GM21576 (cell line): ENCODE data around the gene CCDC150.
"Not testable (repeated sequence)": the region's sequence is repeated elsewhere in the genome, so short reads cannot be mapped to it uniquely, and the experiment has no call there.

Experiments
- ATAC-seq: cut with Tn5 transposase; IDR thresholded peaks from one replicate; pipeline ENCODE4 v1.9.1; 2021; ENCODE audit warnings: mild to moderate bottlenecking, moderate library complexity; ENCODE audit not compliant: unreplicated experiment

CCDC150 gene

DNA sequence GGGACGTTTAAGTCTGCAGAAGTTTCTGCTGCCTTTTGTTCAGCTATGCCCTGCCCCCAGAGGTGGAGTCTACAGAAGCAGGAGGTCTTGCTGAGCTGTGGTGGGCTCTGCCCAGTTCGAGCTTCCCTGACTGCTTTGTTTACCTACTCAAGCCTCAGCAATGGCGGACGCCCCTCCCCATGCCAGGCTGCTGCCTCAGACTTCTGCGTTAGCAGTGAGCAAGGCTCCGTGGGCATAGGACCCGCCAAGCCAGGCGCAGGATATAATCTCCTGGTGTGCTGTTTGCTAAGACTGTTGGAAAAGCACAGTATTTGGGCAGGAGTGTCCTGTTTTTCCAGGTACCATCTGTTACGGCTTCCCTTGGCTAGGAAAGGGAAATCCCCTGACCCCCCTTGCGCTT lies 70.5 kb downstream of the CCDC150 start:
- not testable (repeated sequence) for ATAC-seq

GRCh38 chr2:196711625-196712024 lies 72.1 kb downstream of the CCDC150 start:
- ATAC-seq, result no peak

DNA sequence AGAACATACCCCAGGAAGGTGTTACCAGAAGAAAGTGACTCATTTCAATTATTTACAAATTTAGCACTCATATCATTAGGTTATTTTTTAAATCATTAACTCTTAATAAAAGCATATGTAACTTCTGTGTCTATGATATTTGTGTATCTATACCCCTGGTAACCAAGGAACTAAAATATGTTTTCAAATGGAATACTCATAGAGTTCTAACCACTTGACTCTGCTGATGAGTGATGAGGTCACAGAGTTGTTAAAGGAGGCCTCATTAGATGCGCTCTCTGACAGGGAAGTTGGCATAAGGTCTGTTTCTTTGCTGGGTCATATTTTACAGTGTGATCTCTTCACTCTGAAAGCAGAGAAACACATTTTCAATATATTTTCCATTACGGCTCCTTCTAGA lies 73.4 kb downstream of the CCDC150 start:
- no peak for ATAC-seq

DNA sequence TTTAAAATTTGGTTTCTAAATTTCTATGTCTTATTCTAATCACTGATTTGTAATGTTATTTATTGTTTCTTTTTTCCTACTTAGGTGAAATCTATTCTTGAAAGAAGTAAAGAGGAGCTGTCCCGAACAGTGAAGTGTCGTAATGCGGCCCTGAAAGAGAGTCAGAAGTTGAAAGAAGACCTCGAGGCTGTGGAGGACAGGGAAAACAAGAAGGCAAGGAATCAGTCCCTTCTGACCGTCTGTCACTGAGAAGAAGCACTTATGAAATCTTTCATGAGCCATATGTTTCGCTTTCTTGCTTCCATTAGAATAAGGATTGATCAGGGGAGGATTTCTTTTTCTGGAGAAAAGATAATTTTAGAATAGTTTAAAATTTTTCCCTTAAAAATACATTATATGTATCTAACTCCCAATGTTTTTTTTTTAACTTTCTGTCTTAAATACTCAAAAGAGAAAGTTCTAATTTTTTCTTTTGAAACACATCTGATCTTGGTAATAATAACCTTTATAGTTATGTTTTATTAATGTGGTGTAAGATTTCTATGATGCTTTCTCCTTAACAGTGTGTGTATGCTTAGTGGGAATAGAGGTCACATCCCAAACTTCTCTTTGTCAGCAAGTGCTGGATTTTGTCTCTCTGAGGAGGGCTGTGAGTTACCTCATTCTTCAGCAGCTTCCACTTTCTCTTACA lies 79.0 kb downstream of the CCDC150 start:
- no peak for ATAC-seq

DNA sequence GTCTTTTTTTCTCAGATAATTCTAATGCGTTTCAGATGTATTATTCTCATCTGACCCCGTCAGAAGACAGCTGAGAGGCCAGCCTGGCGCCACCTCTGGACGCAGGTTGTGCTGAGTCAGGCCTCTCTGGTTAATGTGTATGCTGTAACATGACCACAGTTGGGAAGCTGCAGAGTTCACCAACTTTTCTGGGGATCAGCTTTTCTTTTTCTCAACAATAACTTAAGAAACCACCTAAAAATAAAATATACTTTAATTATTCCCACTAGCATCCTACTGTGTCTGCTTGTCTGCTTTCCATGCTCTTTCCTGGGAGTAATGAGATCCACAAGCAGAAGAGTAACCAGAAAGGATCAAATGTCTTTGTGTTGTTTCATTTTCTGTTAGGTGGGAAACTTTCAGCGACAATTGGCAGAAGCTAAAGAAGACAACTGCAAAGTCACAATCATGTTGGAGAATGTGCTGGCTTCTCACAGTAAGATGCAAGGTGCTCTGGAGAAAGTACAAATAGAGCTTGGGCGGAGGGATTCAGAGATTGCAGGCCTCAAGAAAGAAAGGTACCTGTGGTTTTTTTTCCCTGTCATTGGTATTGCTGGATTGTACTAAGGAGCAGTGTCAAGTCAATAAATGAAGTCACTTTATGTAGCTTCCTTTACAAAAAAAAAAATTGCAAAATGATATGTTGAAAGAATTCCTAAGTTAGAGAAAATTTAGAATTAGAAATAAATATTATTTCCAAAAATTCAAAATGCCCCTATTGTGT lies 79.8 kb downstream of the CCDC150 start:
- ATAC-seq, result no peak

GRCh38 chr2:196723571-196723970 lies 84.1 kb downstream of the CCDC150 start:
- no peak for ATAC-seq

DNA sequence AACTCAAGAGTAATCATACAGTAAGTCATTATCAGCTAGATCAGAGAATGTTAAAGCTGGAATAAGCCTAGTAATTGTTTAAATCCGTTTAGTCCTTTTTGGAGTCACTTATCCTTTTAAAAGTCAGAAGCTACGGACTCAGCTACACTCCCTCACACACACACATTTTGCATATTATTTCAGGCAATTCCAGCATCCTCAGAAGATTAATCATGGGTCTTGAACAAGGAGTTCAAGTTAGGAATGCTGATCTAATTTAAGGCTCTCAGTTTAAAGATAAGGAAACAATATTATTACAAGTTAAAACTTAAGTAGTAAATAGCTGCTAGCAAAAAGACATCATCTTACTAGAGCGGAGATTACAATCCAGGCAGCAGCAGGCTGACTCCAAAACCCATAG lies 85.7 kb downstream of the CCDC150 start:
- ATAC-seq, result no peak

- ATAC-seq, result peak; percentile 58
These were observed 86.4 kb downstream of the CCDC150 start for GRCh38 chr2:196725882-196726281.

DNA sequence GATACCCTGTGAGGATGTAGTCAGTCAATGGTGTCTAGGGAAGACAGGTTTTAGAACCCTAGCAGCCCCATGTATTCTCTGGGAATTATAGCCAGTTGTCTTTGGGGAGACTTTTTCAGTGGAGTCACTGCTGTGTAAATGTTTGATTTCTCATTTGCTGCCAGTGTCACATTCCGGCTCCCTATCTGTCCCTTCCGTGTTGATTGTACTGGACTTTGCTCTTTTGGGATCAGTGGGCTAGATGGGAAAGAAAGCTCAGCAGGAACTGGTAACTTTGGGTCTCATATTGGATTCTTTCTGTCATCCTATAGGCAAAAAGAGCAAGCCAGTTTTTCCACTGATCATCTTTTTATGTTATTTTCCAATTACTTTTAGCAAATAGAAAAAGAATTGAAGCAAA lies 89.9 kb downstream of the CCDC150 start:
- ATAC-seq, result no peak

DNA sequence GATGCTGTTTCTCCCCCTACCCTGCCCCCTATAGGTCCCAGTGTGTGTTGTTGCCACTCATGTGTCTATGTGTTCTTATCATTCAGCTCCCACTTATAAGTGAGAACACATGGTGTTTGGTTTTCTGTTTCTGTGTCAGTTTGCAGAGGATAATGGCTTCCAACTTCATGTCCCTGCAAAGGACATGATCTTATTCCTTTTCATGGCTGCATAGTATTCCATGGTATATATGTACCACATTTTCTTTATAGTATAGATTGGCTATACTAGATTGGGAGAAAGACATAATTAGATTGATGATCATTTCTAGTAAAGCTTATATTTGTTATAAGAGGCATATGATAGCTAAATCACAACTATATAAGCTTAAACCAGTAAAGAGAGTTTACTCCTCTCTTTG lies 97.1 kb downstream of the CCDC150 start:
- not testable (repeated sequence) for ATAC-seq

GRCh38 chr2:196737046-196737445 lies 97.5 kb downstream of the CCDC150 start:
- no peak for ATAC-seq

DNA sequence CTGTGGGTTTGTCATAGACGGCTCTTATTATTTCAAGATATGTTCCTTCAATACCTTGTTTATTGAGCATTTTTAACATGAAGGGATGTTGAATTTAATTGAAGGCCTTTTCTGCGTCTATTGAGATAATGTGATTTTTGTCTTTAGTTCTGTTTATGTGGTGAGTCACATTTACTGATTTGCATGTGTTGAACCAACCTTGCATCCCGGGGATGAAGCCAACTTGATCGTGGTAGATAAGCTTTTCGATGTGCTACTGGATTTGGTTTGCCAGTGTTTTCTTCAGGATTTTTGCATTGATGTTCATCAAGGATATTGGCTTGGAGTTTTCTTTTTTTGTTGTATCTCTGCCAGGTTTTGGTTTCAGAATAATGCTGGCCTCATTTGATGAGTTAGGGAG lies 99.5 kb downstream of the CCDC150 start:
- ATAC-seq, result no peak

DNA sequence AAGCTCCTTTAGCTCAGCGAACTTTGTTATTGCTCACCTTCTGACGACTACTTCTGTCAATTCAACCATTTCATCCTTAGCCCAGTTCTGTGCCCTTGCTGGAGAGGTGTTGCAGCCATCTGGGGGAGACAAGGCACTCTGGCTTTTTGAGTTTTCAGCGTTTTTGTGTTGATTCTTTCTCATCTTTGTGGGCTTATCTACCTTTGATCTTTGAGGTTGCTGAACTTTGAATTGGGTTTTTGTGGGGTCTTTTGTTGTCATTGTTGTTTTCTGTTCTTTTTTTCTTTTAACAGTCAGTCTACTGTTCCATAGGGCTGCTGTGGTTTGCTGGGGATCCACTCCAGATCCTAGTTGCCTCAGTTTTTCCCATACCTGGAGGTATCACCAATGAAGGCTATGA lies 102.7 kb downstream of the CCDC150 start:
- no peak for ATAC-seq

- ATAC-seq, result no peak
These were observed 103.2 kb downstream of the CCDC150 start for GRCh38 chr2:196742685-196743084.

DNA sequence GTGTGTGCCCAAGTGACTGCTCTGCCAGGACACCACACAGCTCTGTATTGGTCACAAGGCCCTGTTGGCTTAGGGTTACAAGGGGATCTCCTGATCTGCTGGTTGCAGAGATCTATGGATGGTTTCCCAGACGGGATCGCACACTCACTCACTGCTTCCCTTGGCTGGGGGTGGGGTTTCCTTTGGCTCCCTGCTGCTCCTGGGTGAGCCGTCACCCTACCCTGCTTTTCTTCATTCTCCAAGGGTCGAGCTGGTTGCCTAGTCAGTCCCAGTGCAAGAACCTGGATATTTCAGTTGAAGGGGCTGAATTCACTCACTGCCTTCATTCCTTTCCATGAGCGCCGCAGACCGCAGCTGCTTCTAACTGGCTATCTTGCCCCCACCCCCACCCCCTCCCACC lies 103.7 kb downstream of the CCDC150 start:
- no peak for ATAC-seq

DNA sequence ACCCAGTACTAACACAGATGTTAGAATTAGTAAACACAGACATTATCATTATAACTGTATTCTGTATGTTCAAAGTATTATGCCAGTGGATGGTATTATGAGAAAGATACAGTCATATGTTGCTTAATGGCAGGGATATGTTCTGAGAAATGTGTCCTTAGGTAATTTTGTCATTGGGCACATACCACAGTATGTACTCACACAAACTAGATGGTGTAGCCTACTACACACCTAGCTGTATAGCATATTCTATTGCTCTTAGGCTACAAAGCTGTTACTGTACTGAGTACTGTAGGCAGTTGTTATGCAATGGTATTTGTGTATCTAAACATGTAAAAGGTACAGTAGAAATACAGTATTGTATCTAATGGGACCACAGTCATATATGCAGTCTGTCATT lies 106.2 kb downstream of the CCDC150 start:
- ATAC-seq, result no peak

- ATAC-seq, result no peak
These were observed 107.9 kb downstream of the CCDC150 start for GRCh38 chr2:196747400-196747799.

DNA sequence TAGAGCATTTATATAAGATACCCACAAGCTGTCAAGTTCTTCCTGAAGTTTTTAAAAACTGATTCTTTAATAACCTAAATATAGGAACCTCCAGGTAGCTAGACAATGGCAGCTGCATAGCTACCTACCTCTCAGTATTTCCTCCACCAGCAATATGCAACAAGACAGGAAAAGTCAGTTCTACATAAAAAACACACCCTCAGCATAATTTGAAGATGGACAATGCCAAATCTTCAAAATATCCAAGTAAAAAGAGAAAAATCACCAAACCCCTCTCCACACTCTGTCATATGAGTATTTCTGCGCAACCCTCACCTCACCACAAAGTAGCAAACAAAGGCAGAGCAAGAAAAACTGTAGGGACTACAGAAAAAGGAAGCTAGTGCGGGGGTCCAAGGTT lies 108.6 kb downstream of the CCDC150 start:
- no peak for ATAC-seq

DNA sequence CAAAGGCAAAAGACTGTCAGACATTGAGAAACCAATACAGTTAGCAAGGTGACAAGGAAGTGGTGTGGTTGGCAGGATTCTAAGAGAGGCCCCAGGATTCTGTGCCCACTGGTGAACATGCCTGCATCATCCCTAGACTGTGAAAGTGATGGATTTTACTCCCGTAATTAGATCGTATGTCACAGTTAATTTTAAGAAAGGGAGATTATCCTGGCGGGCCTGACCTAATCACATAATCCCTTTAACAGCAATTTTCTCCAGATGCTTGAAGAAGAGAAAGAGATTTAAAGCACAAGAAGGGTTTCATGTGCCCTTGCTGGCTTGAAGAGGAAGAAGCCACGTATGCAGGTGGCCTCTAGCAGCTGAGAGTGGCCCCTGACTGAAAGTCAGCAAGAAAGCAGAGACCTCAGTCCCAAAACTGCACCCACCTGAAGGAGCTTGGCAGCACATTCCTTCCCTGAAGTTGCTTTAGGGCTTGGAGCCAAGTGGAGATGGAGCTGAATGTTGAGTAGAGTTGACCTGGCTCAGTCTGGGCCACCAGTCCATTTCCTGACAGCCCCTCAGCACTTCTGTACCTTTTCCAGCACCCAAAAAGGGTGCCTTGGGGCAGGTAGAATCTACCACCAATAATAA lies 110.9 kb downstream of the CCDC150 start:
- ATAC-seq, result no peak

DNA sequence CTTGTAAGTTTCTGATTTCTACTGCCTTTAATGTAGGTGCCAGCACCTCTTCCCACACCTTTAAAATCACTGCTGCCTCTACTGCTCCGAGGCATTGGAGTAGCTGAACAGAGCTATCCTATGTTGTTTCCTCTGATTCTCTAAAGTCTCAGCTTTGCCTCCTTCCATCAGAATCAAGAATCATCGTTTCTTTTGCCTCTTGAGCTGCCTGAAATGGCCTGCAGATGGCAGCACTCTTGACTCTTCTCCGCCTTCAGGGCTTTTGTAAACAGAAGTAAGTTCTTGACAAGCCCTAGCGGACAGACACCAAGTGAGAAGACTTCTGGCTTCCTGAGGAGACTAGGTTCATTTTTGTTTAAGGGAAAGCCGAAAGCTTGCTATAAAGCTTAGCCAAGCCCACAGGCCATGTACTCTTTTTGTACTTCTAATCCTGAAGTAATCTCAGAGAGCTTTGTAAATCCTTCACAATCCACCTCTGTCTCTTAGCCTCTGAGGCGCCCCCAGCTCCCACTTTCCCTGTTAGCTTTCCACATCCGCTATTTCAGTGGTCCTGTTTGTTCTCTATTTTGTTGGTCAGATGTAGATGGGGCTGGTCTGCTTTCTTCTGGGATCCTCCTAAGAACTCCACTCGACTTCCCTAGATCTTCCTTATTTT lies 111.6 kb downstream of the CCDC150 start:
- ATAC-seq, result peak; percentile 97
